HepG2 (cell line): ENCODE measurements around the gene SAYSD1. TPM values are rescaled to one million over a fixed set of nuclear protein-coding genes. Genes with fewer than 3 reads are reported as not detected.
A peak's percentile ranks its signal among the peaks of the same experiment; 100 is the strongest.

ENCODE experiments used
- CBFB ChIP-seq: sonication (generic); formaldehyde crosslinking; IDR thresholded peaks from 2 replicates; pipeline ENCODE4 v1.4.0; 2020; ENCODE audit warnings: missing genetic modification reagents
- JARID2 ChIP-seq: sonication (generic); formaldehyde crosslinking; IDR thresholded peaks from 2 replicates; pipeline ENCODE4 v1.8.1; 2023; ENCODE audit warnings: missing genetic modification reagents, inconsistent platforms; ENCODE audit not compliant: insufficient replicate concordance
- KLF12 ChIP-seq: sonication (generic); formaldehyde crosslinking; IDR thresholded peaks from 2 replicates; pipeline ENCODE4 v1.4.0; 2020; ENCODE audit warnings: missing genetic modification reagents, borderline replicate concordance
- NAIF1 ChIP-seq: sonication (generic); formaldehyde crosslinking; IDR thresholded peaks from 2 replicates; pipeline ENCODE4 v1.5.0; 2020; ENCODE audit warnings: mild to moderate bottlenecking, missing genetic modification reagents, borderline replicate concordance
- NFATC3 ChIP-seq: sonication (generic); formaldehyde crosslinking; IDR thresholded peaks from 2 replicates; pipeline ENCODE4 v1.5.1; 2020; ENCODE audit warnings: mild to moderate bottlenecking, missing genetic modification reagents
- NFIB ChIP-seq: sonication (generic); formaldehyde crosslinking; IDR thresholded peaks from 2 replicates; pipeline ENCODE4 v1.9.0; 2021; ENCODE audit warnings: missing genetic modification reagents, mild to moderate bottlenecking, borderline replicate concordance
- SALL2 ChIP-seq: sonication (generic); formaldehyde crosslinking; IDR thresholded peaks from 2 replicates; pipeline ENCODE4 v1.8.1; 2023; ENCODE audit warnings: mild to moderate bottlenecking, missing genetic modification reagents, inconsistent platforms
- TAF1 ChIP-seq: sonication (generic); formaldehyde crosslinking; IDR thresholded peaks from 2 replicates; pipeline ENCODE4 v1.4.0; 2020; ENCODE audit warnings: missing genetic modification reagents
- ZBTB7B ChIP-seq: sonication (generic); formaldehyde crosslinking; IDR thresholded peaks from 2 replicates; pipeline ENCODE4 v1.4.0; 2020; ENCODE audit warnings: missing genetic modification reagents
- ZBTB8A ChIP-seq: sonication (generic); formaldehyde crosslinking; IDR thresholded peaks from 2 replicates; pipeline ENCODE4 v1.4.0; 2020; ENCODE audit warnings: mild to moderate bottlenecking, low read depth, missing genetic modification reagents, borderline replicate concordance
- ZNF253 ChIP-seq: sonication (generic); formaldehyde crosslinking; IDR thresholded peaks from 2 replicates; pipeline ENCODE4 v1.8.0; 2022; ENCODE audit warnings: mild to moderate bottlenecking, missing genetic modification reagents, borderline replicate concordance
- ZNF333 ChIP-seq: sonication (generic); formaldehyde crosslinking; IDR thresholded peaks from 2 replicates; pipeline ENCODE4 v1.4.0; 2020; ENCODE audit warnings: mild to moderate bottlenecking, missing genetic modification reagents, borderline replicate concordance
- ZNF350 ChIP-seq: sonication (generic); formaldehyde crosslinking; IDR thresholded peaks from 2 replicates; pipeline ENCODE4 v1.4.0; 2020; ENCODE audit warnings: mild to moderate bottlenecking, low read depth, missing genetic modification reagents, borderline replicate concordance
- ZNF589 ChIP-seq: sonication (generic); formaldehyde crosslinking; conservative IDR thresholded peaks from 2 replicates; pipeline ENCODE4 v1.8.0; 2022; ENCODE audit warnings: mild to moderate bottlenecking, moderate library complexity, missing genetic modification reagents
- ZNF614 ChIP-seq: IDR thresholded peaks from 2 replicates; pipeline ENCODE4 v1.6.1; 2018; ENCODE audit warnings: missing biosample characterization, missing genetic modification reagents, inconsistent platforms, borderline replicate concordance
- ZNF678 ChIP-seq: sonication (generic); formaldehyde crosslinking; IDR thresholded peaks from 2 replicates; pipeline ENCODE4 v1.4.0; 2020; ENCODE audit warnings: mild to moderate bottlenecking, missing genetic modification reagents
- polyA plus RNA-seq, 8 experiments: library from polyadenylated mRNA; depleted of rRNA in 3 of 8; stranded (reverse) in 7 of 8; unstranded in 1 of 8; fragments of >200 nt; fragmentation: Illumina TruSeq in 4 of 8; extraction: Trizol in 4 of 8; gene quantifications; 2 replicates each; pipeline versions ENCODE4 v1.2.1 to v1.2.3, GENCODE V29; 2011 to 2016; ENCODE audit warnings: low read depth in 4 of 8, missing spikeins in 1 of 8, mixed read lengths in 1 of 8; ENCODE audit not compliant: insufficient read depth in 1 of 8
- total RNA-seq, 5 experiments: library from RNA; depleted of rRNA; stranded (reverse); fragments of >200 nt; fragmentation: Illumina TruSeq; extraction: Trizol; gene quantifications; 2 replicates each; pipeline ENCODE4 v1.2.3, GENCODE V29; 2016; ENCODE audit warnings: low read depth in 1 of 5
- TF ChIP-seq, protein P1 (sequence below): sonication (generic); formaldehyde crosslinking; IDR thresholded peaks from 2 replicates; pipeline ENCODE4 v1.4.0; 2020; ENCODE audit warnings: missing genetic modification reagents

SAYSD1 gene
- total and polyA plus RNA-seq, 2 of the 13 experiments (the other 11 are each of a cell fraction or from before 2014, with no cell fraction given) = 10.1 to 16.0 TPM

DNA sequence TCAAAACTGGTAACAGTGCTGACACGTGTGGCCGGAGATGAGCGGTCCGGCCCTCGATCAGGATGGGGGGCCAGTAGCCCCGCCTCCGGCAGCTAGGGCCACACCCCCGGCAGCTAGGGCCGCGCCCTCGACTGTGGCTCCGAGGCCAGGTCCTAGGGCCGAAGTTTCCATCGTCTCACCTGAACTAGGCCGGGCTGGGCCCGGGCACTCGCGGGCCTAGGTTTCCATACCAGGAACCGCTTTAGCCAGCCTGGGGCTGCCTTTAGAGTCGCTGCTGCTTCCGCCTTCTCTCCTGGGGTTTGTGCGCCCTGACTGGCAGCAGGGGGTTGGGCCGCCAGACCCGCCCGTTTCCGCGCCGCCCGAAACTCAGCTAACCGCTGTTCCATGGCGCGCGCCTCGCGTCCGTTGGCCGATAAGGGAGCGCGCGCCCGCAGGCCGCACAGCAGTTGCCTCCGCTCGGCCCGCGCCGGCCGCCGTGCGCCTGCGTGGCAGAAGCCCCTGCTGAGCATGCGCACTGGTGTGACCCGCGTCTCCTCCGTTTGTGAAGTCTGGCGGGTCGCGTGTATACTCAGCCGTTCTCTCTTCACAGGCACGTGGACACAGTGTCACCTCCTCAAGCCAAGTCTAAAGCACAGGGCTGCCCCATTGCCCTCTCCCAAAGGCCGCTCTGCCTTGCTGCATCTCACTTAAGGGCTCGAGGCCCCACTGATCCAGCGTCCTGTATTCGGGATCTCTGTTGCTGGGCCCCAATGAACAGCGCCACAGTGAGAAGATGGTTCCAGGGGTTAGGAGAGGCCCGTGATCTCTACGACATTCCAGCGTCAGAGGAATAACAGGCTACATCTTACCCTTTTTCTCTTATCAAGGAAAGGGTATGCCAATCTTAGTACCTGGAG lies at the start of gene SAYSD1 (continued):
- TF ChIP-seq KLF12 = peak; percentile 76
- TF ChIP-seq CBFB (CRISPR knock-in tag) = peak; percentile 5; the same call in 1 of the 2 replicates
- TF ChIP-seq ZNF333 (CRISPR knock-in tag) = peak; percentile 77; the same call in 1 of the 2 replicates
- no peak for TF ChIP-seq NFIB
- peak; percentile 98 for TF ChIP-seq ZNF253
- peak; percentile 85 for TF ChIP-seq NFATC3 (CRISPR knock-in tag)
- TF ChIP-seq JARID2 = no peak
- peak; percentile 97 for TF ChIP-seq ZNF350 (CRISPR knock-in tag)
- TF ChIP-seq ZBTB8A (CRISPR knock-in tag) = peak; percentile 96
- no peak; the same call in 1 of the 2 replicates for TF ChIP-seq ZNF589
- peak; percentile 86 for TF ChIP-seq TAF1
- TF ChIP-seq ZNF614 (CRISPR knock-in tag) = peak; percentile 62; the same call in 1 of the 2 replicates
- TF ChIP-seq ZNF678 (CRISPR knock-in tag) = peak; percentile 99; the same call in 1 of the 2 replicates
- TF ChIP-seq NAIF1 (CRISPR knock-in tag) = peak; percentile 94
- peak; percentile 40; the same call in 1 of the 2 replicates for TF ChIP-seq ZBTB7B
- TF ChIP-seq SALL2 (CRISPR knock-in tag) = peak; percentile 76; the same call in 1 of the 2 replicates
- TF ChIP-seq, protein P1, sequence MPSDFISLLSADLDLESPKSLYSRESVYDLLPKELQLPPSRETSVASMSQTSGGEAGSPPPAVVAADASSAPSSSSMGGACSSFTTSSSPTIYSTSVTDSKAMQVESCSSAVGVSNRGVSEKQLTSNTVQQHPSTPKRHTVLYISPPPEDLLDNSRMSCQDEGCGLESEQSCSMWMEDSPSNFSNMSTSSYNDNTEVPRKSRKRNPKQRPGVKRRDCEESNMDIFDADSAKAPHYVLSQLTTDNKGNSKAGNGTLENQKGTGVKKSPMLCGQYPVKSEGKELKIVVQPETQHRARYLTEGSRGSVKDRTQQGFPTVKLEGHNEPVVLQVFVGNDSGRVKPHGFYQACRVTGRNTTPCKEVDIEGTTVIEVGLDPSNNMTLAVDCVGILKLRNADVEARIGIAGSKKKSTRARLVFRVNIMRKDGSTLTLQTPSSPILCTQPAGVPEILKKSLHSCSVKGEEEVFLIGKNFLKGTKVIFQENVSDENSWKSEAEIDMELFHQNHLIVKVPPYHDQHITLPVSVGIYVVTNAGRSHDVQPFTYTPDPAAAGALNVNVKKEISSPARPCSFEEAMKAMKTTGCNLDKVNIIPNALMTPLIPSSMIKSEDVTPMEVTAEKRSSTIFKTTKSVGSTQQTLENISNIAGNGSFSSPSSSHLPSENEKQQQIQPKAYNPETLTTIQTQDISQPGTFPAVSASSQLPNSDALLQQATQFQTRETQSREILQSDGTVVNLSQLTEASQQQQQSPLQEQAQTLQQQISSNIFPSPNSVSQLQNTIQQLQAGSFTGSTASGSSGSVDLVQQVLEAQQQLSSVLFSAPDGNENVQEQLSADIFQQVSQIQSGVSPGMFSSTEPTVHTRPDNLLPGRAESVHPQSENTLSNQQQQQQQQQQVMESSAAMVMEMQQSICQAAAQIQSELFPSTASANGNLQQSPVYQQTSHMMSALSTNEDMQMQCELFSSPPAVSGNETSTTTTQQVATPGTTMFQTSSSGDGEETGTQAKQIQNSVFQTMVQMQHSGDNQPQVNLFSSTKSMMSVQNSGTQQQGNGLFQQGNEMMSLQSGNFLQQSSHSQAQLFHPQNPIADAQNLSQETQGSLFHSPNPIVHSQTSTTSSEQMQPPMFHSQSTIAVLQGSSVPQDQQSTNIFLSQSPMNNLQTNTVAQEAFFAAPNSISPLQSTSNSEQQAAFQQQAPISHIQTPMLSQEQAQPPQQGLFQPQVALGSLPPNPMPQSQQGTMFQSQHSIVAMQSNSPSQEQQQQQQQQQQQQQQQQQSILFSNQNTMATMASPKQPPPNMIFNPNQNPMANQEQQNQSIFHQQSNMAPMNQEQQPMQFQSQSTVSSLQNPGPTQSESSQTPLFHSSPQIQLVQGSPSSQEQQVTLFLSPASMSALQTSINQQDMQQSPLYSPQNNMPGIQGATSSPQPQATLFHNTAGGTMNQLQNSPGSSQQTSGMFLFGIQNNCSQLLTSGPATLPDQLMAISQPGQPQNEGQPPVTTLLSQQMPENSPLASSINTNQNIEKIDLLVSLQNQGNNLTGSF (CRISPR knock-in tag) = peak; percentile 99
